ENCODE data around the gene PRUNE2.

GRCh38 chr9:76617497-76618175, 288.3 kb downstream of the PRUNE2 start:
- TF ChIP-seq CTCF (optimal IDR thresholded peaks at IDR 0.05 in 1 of 3, IDR thresholded peaks at IDR 0.05 in 1 of 3, conservative IDR thresholded peaks at IDR 0.05 in 1 of 3; ENCODE audit: extremely low read depth in 1 of 3, insufficient read depth in 2 of 3, low read length in 3 of 3) (no peak), EZH2 (IDR thresholded peaks at IDR 0.05; ENCODE audit: low read length) (no peak)

All from keratinocyte (primary cell).